Skeletal muscle cell (primary cell): ENCODE results near the gene NMRAL1.

Experiments
- DNase-seq: peaks from one replicate; pipeline ENCODE4 v3.0.0-alpha.2; 2010; ENCODE audit warnings: low read depth
- H3K4me3 ChIP-seq: 2 replicates; pipeline ENCODE4 v1.5.1; 2011; ENCODE audit warnings: low read depth, mild to moderate bottlenecking, control low read depth, low read length, moderate library complexity

NMRAL1 gene

GRCh38 chr16:4474192-4474961, at the start of gene NMRAL1:
TSS of gene NMRAL1 (minus strand) at chr16:4474625. CDS start at chr16:4474132, 493 bp downstream.
- DNase-seq = peak; percentile 74
- H3K4me3 ChIP-seq = peak within 1 kb of the TSS; percentile 68

GRCh38 chr16:4523686-4524085, 49.3 kb upstream of the NMRAL1 start:
- DNase-seq = no peak
- no peak overlapping the region for H3K4me3 ChIP-seq

- no peak for DNase-seq
- no peak overlapping the region for H3K4me3 ChIP-seq
Observed at GRCh38 chr16:4522051-4522581, 47.7 kb upstream of the NMRAL1 start.

DNA sequence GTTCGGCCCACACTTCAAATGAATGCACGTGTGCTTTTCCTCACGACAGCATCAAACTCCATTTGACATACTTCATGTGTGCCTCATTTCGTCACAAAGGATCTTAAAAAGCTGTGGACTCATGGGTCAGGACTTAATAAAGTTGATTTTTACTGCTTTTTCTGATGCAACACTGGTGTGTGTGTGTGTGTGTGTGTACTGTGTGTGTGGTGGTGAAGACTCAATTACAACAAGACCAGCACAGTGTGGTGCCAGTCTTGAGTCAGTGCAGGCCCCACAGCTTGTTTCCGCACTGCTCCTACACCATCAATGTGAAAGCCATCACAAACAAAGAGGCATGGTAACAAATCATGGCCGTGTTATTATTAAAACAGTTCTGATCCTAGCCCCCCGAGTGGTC, 46.5 kb upstream of the NMRAL1 start:
- H3K4me3 ChIP-seq = no peak overlapping the region
- no peak for DNase-seq

DNA sequence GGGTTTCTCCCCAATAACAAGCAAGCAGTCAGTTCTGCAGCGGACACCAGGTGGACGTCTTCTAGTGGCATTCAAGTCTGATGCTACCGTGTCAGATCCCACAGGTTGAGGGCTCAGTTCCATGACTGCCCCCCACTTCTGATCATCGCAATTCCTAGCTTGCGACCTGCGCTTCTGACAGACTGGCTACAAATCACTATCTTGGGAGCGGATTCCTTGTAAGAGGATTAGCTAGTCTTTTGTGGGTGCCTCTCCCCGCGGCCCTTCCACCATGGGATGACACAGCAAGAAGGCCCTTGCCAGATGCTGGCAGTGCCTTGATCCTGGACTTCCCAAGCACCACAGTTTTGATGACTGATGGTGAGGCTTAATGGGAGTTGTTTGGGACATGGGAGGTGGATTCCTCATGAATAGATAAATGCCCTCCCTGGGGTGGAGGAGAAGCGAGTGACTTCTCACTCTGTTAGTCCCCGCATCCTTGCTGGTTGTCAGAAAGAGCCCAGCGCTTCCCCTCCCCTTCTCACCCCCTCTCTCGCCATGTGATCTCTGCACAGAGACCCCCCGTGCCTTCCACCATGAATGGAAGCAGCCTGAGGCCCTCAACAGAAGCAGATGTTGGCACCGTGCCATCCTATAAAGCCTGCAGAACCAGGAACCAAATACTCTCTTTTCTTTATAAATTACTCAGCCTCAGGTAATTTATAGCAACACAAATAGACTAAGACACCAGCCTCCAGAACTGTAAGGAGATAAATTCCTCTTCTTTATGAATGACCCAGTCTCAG, 45.0 kb upstream of the NMRAL1 start:
- no peak for DNase-seq
- no peak overlapping the region for H3K4me3 ChIP-seq

- no peak for DNase-seq
- no peak overlapping the region for H3K4me3 ChIP-seq
Observed at GRCh38 chr16:4517812-4518680, 43.6 kb upstream of the NMRAL1 start.

GRCh38 chr16:4515611-4516233, 41.3 kb upstream of the NMRAL1 start:
- DNase-seq = no peak
- H3K4me3 ChIP-seq = no peak overlapping the region

GRCh38 chr16:4514606-4515005, 40.2 kb upstream of the NMRAL1 start:
- no peak for DNase-seq
- no peak overlapping the region for H3K4me3 ChIP-seq

GRCh38 chr16:4513881-4514280, 39.5 kb upstream of the NMRAL1 start:
- no peak for DNase-seq
- no peak overlapping the region for H3K4me3 ChIP-seq

DNA sequence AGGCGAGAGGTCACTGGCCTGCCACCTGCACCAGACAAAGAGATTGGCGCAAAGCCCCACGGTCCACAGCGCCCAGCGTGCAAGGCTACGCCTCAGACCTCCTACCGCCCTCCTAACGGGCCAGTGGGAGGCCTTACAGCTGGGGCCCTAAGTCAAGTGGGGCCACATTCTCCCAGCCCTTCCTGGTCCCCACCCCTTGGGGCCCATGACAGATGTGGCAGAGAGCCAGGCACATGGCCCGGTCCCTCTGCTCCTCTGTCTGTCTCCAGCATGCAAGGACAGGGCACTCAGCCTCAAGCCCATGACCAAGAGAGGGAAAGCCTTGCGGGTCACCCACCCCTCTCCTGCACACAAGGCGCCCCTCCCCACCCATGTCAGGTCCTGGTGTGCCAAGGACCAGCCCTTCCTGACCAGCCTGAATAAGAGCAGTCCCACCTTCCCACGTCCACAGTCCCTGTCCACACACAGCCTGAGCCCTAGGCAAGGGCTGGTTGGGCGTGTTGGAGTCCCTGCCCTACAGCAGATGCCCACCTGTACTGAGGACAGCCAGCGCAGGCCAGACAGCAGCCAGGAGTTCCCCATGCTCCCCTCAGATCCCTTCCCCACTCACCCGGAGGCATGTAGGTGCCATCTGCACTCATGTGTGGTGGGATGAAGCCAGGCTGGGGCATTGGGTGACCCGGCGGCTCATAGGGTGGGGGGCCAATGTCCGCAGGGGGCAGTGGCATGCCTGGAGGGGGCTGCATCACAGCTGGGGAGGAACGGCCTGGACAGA, 38.8 kb upstream of the NMRAL1 start:
- DNase-seq = no peak
- no peak overlapping the region for H3K4me3 ChIP-seq

GRCh38 chr16:4512473-4512872, 38.0 kb upstream of the NMRAL1 start:
- H3K4me3 ChIP-seq = no peak overlapping the region
- DNase-seq = no peak

GRCh38 chr16:4511441-4512082, 37.1 kb upstream of the NMRAL1 start:
- DNase-seq = no peak

GRCh38 chr16:4510747-4511426, 36.5 kb upstream of the NMRAL1 start:
- DNase-seq = no peak
- no peak overlapping the region for H3K4me3 ChIP-seq

More at GRCh38 chr16:4511441-4512082, 37.1 kb upstream of the NMRAL1 start:
- no peak overlapping the region for H3K4me3 ChIP-seq

- no peak for DNase-seq
Observed at GRCh38 chr16:4510131-4510530, 35.7 kb upstream of the NMRAL1 start.

DNA sequence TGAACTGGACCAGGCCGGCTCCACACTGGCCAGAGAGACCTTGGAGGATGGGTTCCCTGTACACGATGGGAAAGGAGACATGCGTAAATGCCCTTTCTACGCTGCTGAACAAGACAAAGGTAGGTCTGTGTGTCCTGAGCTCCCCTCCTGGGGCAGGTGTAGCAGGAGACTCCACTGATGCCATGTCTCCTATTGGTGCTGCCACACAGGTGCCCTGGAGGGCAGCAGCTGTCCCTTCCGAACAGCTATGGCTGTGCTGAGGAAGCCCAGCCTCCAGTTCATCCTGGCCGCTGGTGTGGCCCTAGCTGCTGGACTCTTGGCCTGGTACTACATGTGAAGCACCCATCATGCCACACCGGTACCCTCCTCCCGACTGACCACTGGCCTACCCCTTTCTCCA, 35.0 kb upstream of the NMRAL1 start:
- H3K4me3 ChIP-seq = no peak overlapping the region
- DNase-seq = no peak

More at GRCh38 chr16:4510131-4510530, 35.7 kb upstream of the NMRAL1 start:
- no peak overlapping the region for H3K4me3 ChIP-seq

DNA sequence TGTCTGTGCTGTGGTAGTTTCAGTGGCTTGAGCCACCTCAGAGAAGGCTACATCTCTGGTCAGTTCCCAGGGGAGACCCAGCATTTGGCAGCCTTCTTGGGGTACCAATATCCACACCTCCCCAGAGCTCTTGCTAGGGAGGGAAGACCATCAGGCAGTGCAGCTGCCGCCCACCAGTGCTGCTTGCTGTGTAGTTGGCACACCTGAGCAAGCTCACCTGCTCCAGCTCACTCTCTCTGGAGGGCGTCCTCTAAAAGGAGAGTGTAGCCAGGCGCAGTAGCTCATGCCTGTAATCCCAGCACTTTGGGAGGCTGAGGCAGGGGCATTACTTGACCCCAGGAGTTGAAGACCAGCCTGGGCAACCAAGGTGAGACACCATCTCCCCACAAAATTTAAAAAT, 34.4 kb upstream of the NMRAL1 start:
- no peak for DNase-seq

DNA sequence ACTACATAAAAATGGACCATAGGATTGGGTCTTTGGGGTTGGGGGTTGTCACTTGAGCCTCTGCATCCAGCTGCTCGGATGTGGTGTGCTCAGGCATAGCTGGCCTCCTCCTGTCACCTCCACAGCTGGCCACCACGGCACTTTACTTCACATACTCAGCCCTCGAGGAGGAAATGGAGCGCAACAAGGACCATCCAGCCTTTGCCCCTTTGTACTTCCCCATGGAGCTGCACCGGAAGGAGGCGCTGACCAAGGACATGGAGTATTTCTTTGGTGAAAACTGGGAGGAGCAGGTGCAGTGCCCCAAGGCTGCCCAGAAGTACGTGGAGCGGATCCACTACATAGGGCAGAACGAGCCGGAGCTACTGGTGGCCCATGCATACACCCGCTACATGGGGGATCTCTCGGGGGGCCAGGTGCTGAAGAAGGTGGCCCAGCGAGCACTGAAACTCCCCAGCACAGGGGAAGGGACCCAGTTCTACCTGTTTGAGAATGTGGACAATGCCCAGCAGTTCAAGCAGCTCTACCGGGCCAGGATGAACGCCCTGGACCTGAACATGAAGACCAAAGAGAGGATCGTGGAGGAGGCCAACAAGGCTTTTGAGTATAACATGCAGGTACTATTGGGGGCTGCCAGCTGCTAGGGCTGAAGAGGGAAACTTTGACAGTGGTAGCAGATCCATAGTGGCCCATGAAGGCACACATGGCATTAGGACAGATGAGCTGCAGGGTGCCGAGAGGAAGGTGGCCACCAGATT, 33.3 kb upstream of the NMRAL1 start:
- no peak overlapping the region for H3K4me3 ChIP-seq

More for the DNA sequence above, 34.4 kb upstream of the NMRAL1 start:
- H3K4me3 ChIP-seq = no peak overlapping the region

More for the DNA sequence above, 33.3 kb upstream of the NMRAL1 start:
- DNase-seq = no peak
